ENCODE measurements around the gene PKN3. TPM values are rescaled to one million over a fixed set of nuclear protein-coding genes. Genes with fewer than 3 reads are reported as not detected.

The PKN3 gene
- total RNA-seq, 4 donors from 2014 or later, result 4.0 to 10.0 (median 7.6) TPM

- intact Hi-C loops (cut with DNase I), result no loop called here
Observed at GRCh38 chr9:128687453-128687852, 14.8 kb upstream of the PKN3 start.

GRCh38 chr9:128688501-128689292 is 13.6 kb upstream of the PKN3 start, which contains the start of gene SET:
Gene SET, plus strand, starts transcription at chr9:128689222. Its CDS starts 361 bp downstream, at chr9:128689583.
- TF ChIP-seq CTCF (IDR thresholded peaks at IDR 0.05), result peak in 1 of 3 experiments; percentile 20
- TF ChIP-seq POLR2A (IDR thresholded peaks at IDR 0.05; ENCODE audit: low read depth), result peak; percentile 36
- peak; percentile 81 to 94 for TF ChIP-seq POLR2AphosphoS5 (IDR thresholded peaks at IDR 0.05)
- no peak for TF ChIP-seq EP300 (IDR thresholded peaks at IDR 0.05)
- intact Hi-C loops (cut with DNase I), result no loop called here
- no peaks in the 10 kb centered on the region for H3K27me3 ChIP-seq
- H3K36me3 ChIP-seq, result peaks cover 18 to 27% (median 26%) of the 10 kb centered on the region in 4 donors
- peak within 1 kb of the TSS; percentile 78 to 93 (median 90) for H3K4me3 ChIP-seq
- WGBS, result 10% methylated on average over 20 of the region's 93 CpGs
- no peaks in the 10 kb centered on the region for H3K9me3 ChIP-seq
- peak within 1 kb of the TSS; percentile 92 to 98 (median 97) for H3K27ac ChIP-seq (replicated peaks in 1 of 4)
- peak; percentile 96 for DNase-seq (ENCODE audit: extremely low spot score)
- H3K4me1 ChIP-seq, result peaks cover 27 to 51% (median 43%) of the 10 kb centered on the region in 4 donors

More at GRCh38 chr9:128687453-128687852, 14.8 kb upstream of the PKN3 start:
- Histone ChIP-seq H3K27me3 (no peaks in the 10 kb centered on the region), H3K4me3 (no peak overlapping the region), H3K36me3 (peaks cover 6 to 15% (median 14%) of the 10 kb centered on the region in 4 donors), H3K4me1 (peaks cover 35 to 59% (median 53%) of the 10 kb centered on the region in 4 donors), H3K27ac (replicated peaks in 1 of 4) (no peak overlapping the region), H3K9me3 (no peaks in the 10 kb centered on the region)
- TF ChIP-seq CTCF (IDR thresholded peaks at IDR 0.05) (no peak), POLR2A (IDR thresholded peaks at IDR 0.05; ENCODE audit: low read depth) (no peak), EP300 (IDR thresholded peaks at IDR 0.05) (no peak), POLR2AphosphoS5 (IDR thresholded peaks at IDR 0.05) (no peak)
- WGBS, result 90% methylated on average over 4 of the region's 4 CpGs
- DNase-seq (ENCODE audit: extremely low spot score), result no peak

- 5% methylated on average over 4 of the region's 80 CpGs for WGBS
- intact Hi-C loops (cut with DNase I), result no loop called here
- Histone ChIP-seq H3K4me3 (peak overlapping the region; percentile 78 to 93 (median 90)), H3K27ac (replicated peaks in 1 of 4) (peak overlapping the region; percentile 92 to 98 (median 97)), H3K4me1 (peaks cover 24 to 44% (median 37%) of the 10 kb centered on the region in 4 donors), H3K36me3 (peaks cover 24 to 34% (median 33%) of the 10 kb centered on the region in 4 donors), H3K9me3 (no peaks in the 10 kb centered on the region), H3K27me3 (no peaks in the 10 kb centered on the region)
- DNase-seq (ENCODE audit: extremely low spot score), result no peak
- TF ChIP-seq POLR2AphosphoS5 (IDR thresholded peaks at IDR 0.05) (no peak), EP300 (IDR thresholded peaks at IDR 0.05) (no peak), POLR2A (IDR thresholded peaks at IDR 0.05; ENCODE audit: low read depth) (no peak), CTCF (IDR thresholded peaks at IDR 0.05) (no peak)
Observed at GRCh38 chr9:128689293-128689774, 13.0 kb upstream of the PKN3 start.

GRCh38 chr9:128689820-128690683 is 12.3 kb upstream of the PKN3 start:
- TF ChIP-seq POLR2A (IDR thresholded peaks at IDR 0.05; ENCODE audit: low read depth), result no peak
- no peak for TF ChIP-seq POLR2AphosphoS5 (IDR thresholded peaks at IDR 0.05)
- no peak for TF ChIP-seq EP300 (IDR thresholded peaks at IDR 0.05)
- no peak for TF ChIP-seq CTCF (IDR thresholded peaks at IDR 0.05)
- WGBS, result under 1% methylated on average over 22 of the region's 83 CpGs
- Histone ChIP-seq H3K27ac (replicated peaks in 1 of 4) (peak overlapping the region; percentile 72 to 98 (median 90)), H3K4me1 (peaks cover 18 to 37% (median 29%) of the 10 kb centered on the region in 4 donors), H3K27me3 (no peaks in the 10 kb centered on the region), H3K9me3 (no peaks in the 10 kb centered on the region), H3K4me3 (peak overlapping the region; percentile 78 to 93 (median 90)), H3K36me3 (peaks cover 27 to 40% (median 39%) of the 10 kb centered on the region in 4 donors)
- DNase-seq (ENCODE audit: extremely low spot score), result no peak
- intact Hi-C loops (cut with DNase I), result no loop called here
